Measurements from ENCODE around the gene KCNMB4.

KCNMB4 gene

GRCh38 chr12:70449074-70449752 lies 83.1 kb downstream of the KCNMB4 start:
- Histone ChIP-seq H3K9me2 (replicated peaks; ENCODE audit: low read depth, low read length) (no peaks in the 10 kb centered on the region), H3K4me2 (ENCODE audit: low read depth, low read length, poor library complexity, severe bottlenecking) (no peak overlapping the region), H3K36me3 (ENCODE audit: insufficient read depth, low read length) (no peaks in the 10 kb centered on the region), H3K4me1 (ENCODE audit: insufficient read depth, low read length, poor library complexity, severe bottlenecking) (peaks cover 5% of the 10 kb centered on the region), H3K79me2 (ENCODE audit: insufficient read depth, low read length) (no peaks in the 10 kb centered on the region), H3K27me3 (ENCODE audit: insufficient read depth, low read length, poor library complexity, severe bottlenecking) (no peaks in the 10 kb centered on the region), H3K4me3 (ENCODE audit: low read length, poor library complexity, severe bottlenecking) (no peak overlapping the region), H3K9ac (ENCODE audit: low read depth, low read length, poor library complexity, severe bottlenecking) (no peak overlapping the region), H3K9me3 (ENCODE audit: insufficient read depth, low read depth, low read length) (peaks cover 4% of the 10 kb centered on the region; the same call in 1 of the 2 replicates), H3F3A (ENCODE audit: low read depth) (no peaks in the 10 kb centered on the region), H4K20me1 (ENCODE audit: insufficient read depth, low read length, poor library complexity, severe bottlenecking) (no peaks in the 10 kb centered on the region), H2AFZ (ENCODE audit: low read length) (no peak overlapping the region)
- TF ChIP-seq CTCF (conservative IDR thresholded peaks at IDR 0.05; ENCODE audit: low read length) (no peak), EZH2phosphoT487 (IDR thresholded peaks at IDR 0.05; ENCODE audit: borderline replicate concordance) (no peak)

GRCh38 chr12:70449753-70450341 lies 83.8 kb downstream of the KCNMB4 start:
- H4K20me1 ChIP-seq (ENCODE audit: insufficient read depth, low read length, poor library complexity, severe bottlenecking), result no peaks in the 10 kb centered on the region
- no peaks in the 10 kb centered on the region for H3K9me2 ChIP-seq (replicated peaks; ENCODE audit: low read depth, low read length)
- no peak overlapping the region for H2AFZ ChIP-seq (ENCODE audit: low read length)
- H3F3A ChIP-seq (ENCODE audit: low read depth), result no peaks in the 10 kb centered on the region
- H3K4me2 ChIP-seq (ENCODE audit: low read depth, low read length, poor library complexity, severe bottlenecking), result no peak overlapping the region
- H3K4me3 ChIP-seq (ENCODE audit: low read length, poor library complexity, severe bottlenecking), result no peak overlapping the region
- no peaks in the 10 kb centered on the region for H3K27me3 ChIP-seq (ENCODE audit: insufficient read depth, low read length, poor library complexity, severe bottlenecking)
- no peak overlapping the region for H3K9ac ChIP-seq (ENCODE audit: low read depth, low read length, poor library complexity, severe bottlenecking)
- TF ChIP-seq CTCF (conservative IDR thresholded peaks at IDR 0.05; ENCODE audit: low read length), result no peak
- no peak for TF ChIP-seq EZH2phosphoT487 (IDR thresholded peaks at IDR 0.05; ENCODE audit: borderline replicate concordance)
- no peaks in the 10 kb centered on the region for H3K36me3 ChIP-seq (ENCODE audit: insufficient read depth, low read length)
- H3K4me1 ChIP-seq (ENCODE audit: insufficient read depth, low read length, poor library complexity, severe bottlenecking), result peaks cover under 1% of the 10 kb centered on the region
- peaks cover 4% of the 10 kb centered on the region; the same call in 1 of the 2 replicates for H3K9me3 ChIP-seq (ENCODE audit: insufficient read depth, low read depth, low read length)
- H3K79me2 ChIP-seq (ENCODE audit: insufficient read depth, low read length), result no peaks in the 10 kb centered on the region

- Histone ChIP-seq H2AFZ (ENCODE audit: low read length) (no peak overlapping the region), H3K79me2 (ENCODE audit: insufficient read depth, low read length) (no peaks in the 10 kb centered on the region), H3K4me1 (ENCODE audit: insufficient read depth, low read length, poor library complexity, severe bottlenecking) (no peaks in the 10 kb centered on the region), H3K4me3 (ENCODE audit: low read length, poor library complexity, severe bottlenecking) (no peak overlapping the region), H3K9ac (ENCODE audit: low read depth, low read length, poor library complexity, severe bottlenecking) (no peak overlapping the region), H3K36me3 (ENCODE audit: insufficient read depth, low read length) (no peaks in the 10 kb centered on the region), H3K9me2 (replicated peaks; ENCODE audit: low read depth, low read length) (no peaks in the 10 kb centered on the region), H3K27me3 (ENCODE audit: insufficient read depth, low read length, poor library complexity, severe bottlenecking) (no peaks in the 10 kb centered on the region), H4K20me1 (ENCODE audit: insufficient read depth, low read length, poor library complexity, severe bottlenecking) (no peaks in the 10 kb centered on the region), H3F3A (ENCODE audit: low read depth) (no peaks in the 10 kb centered on the region), H3K4me2 (ENCODE audit: low read depth, low read length, poor library complexity, severe bottlenecking) (no peak overlapping the region), H3K9me3 (ENCODE audit: insufficient read depth, low read depth, low read length) (peaks cover 4% of the 10 kb centered on the region; the same call in 1 of the 2 replicates)
- TF ChIP-seq EZH2phosphoT487 (IDR thresholded peaks at IDR 0.05; ENCODE audit: borderline replicate concordance) (no peak), CTCF (conservative IDR thresholded peaks at IDR 0.05; ENCODE audit: low read length) (no peak)
Observed at GRCh38 chr12:70451528-70451927, 85.4 kb downstream of the KCNMB4 start.

Measured in Loucy (cell line).